Naive thymus-derived CD8-positive, alpha-beta T cell (primary cell): Measurements from ENCODE around the gene PLBD2. TPM values are rescaled to one million over a fixed set of nuclear protein-coding genes. Genes with fewer than 3 reads are reported as not detected.

ENCODE experiments used
- ATAC-seq, 2 donors: fragments of 150-1000 bp; cut with Tn5 transposase in 1 of 2; sonication (Bioruptor Pico), chemical (Tn5 transposase) in 1 of 2; 1 replicate in 1 of 2; 2 replicates in 1 of 2; pipeline ENCODE4 v1.10.0; 2021; ENCODE audit warnings: mild to moderate bottlenecking in 2 of 2, moderate library complexity in 2 of 2
- POLR2A ChIA-PET: fragments of 350-600 bp; sonication (Branson Sonifier 250); formaldehyde crosslinking; loops from one replicate; lab custom pipeline; 2021; ENCODE audit warnings: antibody characterized with exemption; lab: Charles Lee
- DNase-seq, 10 donors: peaks; one replicate each; pipeline versions ENCODE4 v3.0.0 to v3.0.0-alpha.2; 2020 to 2022
- H3K27ac Mint-ChIP-seq, 10 donors: one replicate each; pipeline ENCODE4 v1.8.0; 2020 to 2022; ENCODE audit warnings: mild to moderate bottlenecking in 10 of 10, mixed read lengths in 10 of 10, moderate library complexity in 4 of 10, inconsistent platforms in 1 of 10
- H3K27me3 Mint-ChIP-seq, 5 donors: one replicate each; pipeline ENCODE4 v1.8.0; 2021 to 2022; ENCODE audit warnings: mixed read lengths in 5 of 5
- H3K36me3 Mint-ChIP-seq, 3 donors: one replicate each; pipeline ENCODE4 v1.8.0; 2020 to 2022; ENCODE audit warnings: mixed read lengths in 3 of 3, mild to moderate bottlenecking in 2 of 3, inconsistent platforms in 1 of 3
- H3K4me1 Mint-ChIP-seq, 4 donors: one replicate each; pipeline ENCODE4 v1.8.0; 2021 to 2022; ENCODE audit warnings: mixed read lengths in 4 of 4
- H3K4me3 Mint-ChIP-seq, 10 donors: one replicate each; pipeline ENCODE4 v1.8.0; 2020 to 2022; ENCODE audit warnings: mild to moderate bottlenecking in 10 of 10, mixed read lengths in 10 of 10, moderate library complexity in 6 of 10, inconsistent platforms in 1 of 10
- H3K9me3 Mint-ChIP-seq, 9 donors: one replicate each; pipeline ENCODE4 v1.8.0; 2020 to 2022; ENCODE audit warnings: mixed read lengths in 9 of 9, mild to moderate bottlenecking in 3 of 9, inconsistent platforms in 1 of 9, moderate library complexity in 1 of 9
- polyA plus RNA-seq, 3 donors: library from polyadenylated mRNA; unstranded; fragments of 300-500 nt; fragmentation: Illumina TruSeq; gene quantifications; one replicate each; pipeline ENCODE4 v1.2.3, GENCODE V29; 2021
- total RNA-seq, 8 experiments: library from RNA in 2 of 8; stranded (reverse) in 2 of 8; gene quantifications; one replicate each; pipeline ENCODE4 v1.2.3 and lab custom pipeline; 2021 to 2026

The PLBD2 gene
- total and polyA plus RNA-seq, 5 experiments from 2014 or later = 5.1 to 13.1 (median 9.4) TPM

DNA sequence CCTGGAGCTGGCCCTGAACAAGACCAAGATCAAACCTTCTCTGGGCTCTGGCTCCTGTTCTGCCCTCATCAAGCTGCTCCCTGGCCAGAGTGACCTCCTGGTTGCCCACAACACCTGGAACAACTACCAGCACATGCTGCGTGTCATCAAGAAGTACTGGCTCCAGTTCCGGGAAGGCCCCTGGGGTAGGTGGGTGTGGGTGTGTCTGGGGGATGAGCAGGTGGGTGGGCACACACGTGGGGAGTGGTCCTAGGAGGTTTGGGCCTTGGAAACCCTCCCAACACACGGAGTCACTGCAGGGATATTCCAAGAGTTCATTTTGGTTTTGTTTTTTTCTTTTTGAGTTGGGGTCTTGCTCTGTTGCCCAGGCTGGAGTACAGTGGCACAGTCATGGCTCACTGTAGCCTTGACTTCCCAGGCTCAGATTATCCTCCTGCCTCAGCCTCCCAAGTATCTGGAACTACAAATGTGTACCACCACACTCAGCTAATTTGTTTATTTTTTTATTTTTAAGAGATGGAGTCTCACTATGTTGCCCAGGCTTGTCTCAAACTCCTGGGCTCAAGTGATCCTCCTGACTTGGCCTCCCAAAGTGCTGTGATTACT, 16.5 kb downstream of the PLBD2 start:
- Mint-ChIP-seq H3K9me3 (no peaks in the 10 kb centered on the region), H3K27ac (no peak overlapping the region), H3K4me3 (no peak overlapping the region), H3K36me3 (peaks cover 0 to 56% (median 27%) of the 10 kb centered on the region in 3 donors), H3K4me1 (peaks cover 0 to 2% (median 0%) of the 10 kb centered on the region in 4 donors), H3K27me3 (no peaks in the 10 kb centered on the region)
- DNase-seq (peak in 1 of 10 donors; percentile 32), ATAC-seq (no peak)
- POLR2A ChIA-PET = no interaction called here

DNA sequence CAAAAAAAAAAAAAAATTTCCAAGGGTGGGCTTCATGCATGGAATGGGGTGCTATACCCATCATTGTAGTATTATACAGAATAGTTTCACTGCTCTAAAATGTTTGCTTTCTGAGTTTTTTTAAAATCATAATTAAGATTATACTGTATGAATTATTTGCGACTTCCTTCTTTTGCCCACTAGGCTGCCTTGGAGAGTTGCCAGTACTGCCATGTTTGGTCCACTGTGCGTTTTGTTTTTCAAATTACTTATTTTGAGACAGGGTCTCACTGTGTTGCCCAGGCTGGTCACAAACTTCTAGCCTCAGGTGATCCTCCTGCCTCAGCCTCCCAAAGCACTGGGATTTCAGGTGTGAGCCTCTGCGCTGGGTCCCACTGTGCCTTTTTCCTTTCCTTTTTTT, 19.9 kb downstream of the PLBD2 start:
- Mint-ChIP-seq H3K4me1 (peaks cover 0 to 2% (median 0%) of the 10 kb centered on the region in 4 donors), H3K27ac (no peak overlapping the region), H3K27me3 (no peaks in the 10 kb centered on the region), H3K9me3 (no peaks in the 10 kb centered on the region), H3K36me3 (peaks cover 0 to 60% (median 19%) of the 10 kb centered on the region in 3 donors), H3K4me3 (no peak overlapping the region)
- no peak for ATAC-seq
- DNase-seq = peak in 1 of 10 donors; percentile 23
- POLR2A ChIA-PET = no interaction called here

DNA sequence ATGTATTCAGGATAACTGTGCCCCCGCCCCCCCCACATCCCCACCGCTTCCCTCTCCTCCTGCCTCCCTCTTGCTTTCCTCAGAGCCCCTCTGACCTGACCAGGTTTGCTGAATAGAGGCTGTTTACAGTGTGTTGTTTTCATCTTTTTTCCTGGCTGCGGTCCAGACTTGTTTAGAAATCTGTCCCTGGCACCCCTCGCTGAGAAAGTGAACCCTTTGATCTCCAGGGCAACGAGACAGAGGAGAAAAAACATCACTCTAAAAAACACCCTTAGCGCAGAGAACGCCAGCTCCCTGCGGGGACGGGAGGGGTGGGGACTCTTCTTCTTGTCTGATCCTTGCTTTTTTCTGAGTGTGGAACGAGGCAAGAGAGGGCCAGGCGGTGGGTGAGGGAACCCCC, 22.8 kb downstream of the PLBD2 start:
- POLR2A ChIA-PET = no interaction called here
- no peaks in the 10 kb centered on the region for H3K9me3 Mint-ChIP-seq
- H3K36me3 Mint-ChIP-seq = peaks cover 0 to 55% (median 10%) of the 10 kb centered on the region in 3 donors
- no peaks in the 10 kb centered on the region for H3K27me3 Mint-ChIP-seq
- no peak for DNase-seq
- H3K4me3 Mint-ChIP-seq = no peak overlapping the region
- H3K4me1 Mint-ChIP-seq = peaks cover 0 to 2% (median 0%) of the 10 kb centered on the region in 4 donors
- peak overlapping the region in 1 of 10 donors; percentile 18 for H3K27ac Mint-ChIP-seq
- ATAC-seq = no peak

DNA sequence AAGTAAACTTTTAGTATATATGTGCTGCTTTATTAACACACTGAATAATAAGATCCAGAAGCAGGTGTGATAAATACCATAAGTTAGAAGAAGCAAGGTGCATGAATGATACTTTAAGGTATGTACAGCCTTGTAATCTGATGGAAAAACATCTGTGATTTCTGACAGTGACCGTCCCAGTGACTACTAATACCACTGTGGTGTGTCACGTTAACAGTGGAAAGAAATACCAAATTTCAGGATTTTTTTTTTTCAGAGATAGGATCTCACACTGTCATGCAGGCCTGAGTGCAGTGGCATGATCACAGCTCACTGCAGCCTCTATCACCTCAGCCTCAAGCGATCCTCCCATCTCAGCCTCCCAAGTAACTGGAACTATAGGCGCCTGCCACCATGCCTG, 23.8 kb downstream of the PLBD2 start:
- no peak for ATAC-seq
- H3K36me3 Mint-ChIP-seq = peaks cover 0 to 59% (median 11%) of the 10 kb centered on the region in 3 donors
- no peak for DNase-seq
- no peak overlapping the region for H3K4me3 Mint-ChIP-seq
- no peaks in the 10 kb centered on the region for H3K9me3 Mint-ChIP-seq
- H3K27me3 Mint-ChIP-seq = no peaks in the 10 kb centered on the region
- no peak overlapping the region for H3K27ac Mint-ChIP-seq
- POLR2A ChIA-PET = no interaction called here
- peaks cover 0 to 2% (median 0%) of the 10 kb centered on the region in 4 donors for H3K4me1 Mint-ChIP-seq

DNA sequence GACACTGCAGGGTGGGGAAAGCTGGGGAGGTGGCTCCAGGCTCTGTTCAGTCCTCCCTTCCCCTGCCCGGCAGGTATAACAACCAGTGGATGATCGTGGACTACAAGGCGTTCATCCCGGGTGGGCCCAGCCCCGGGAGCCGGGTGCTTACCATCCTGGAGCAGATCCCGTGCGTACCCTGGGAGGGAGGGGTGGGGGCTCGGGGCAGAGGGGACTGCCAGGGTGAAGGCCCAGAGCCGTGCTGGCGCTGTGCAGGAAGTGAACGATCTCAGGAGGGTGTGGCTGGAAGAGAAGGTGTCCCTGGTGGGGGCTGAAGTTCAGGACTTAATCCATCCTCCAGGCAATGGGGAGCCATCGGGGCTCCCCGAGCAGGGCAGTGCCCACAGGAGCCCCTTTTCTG, 26.4 kb downstream of the PLBD2 start:
- POLR2A ChIA-PET = no interaction called here
- H3K36me3 Mint-ChIP-seq = peaks cover 0 to 62% (median 13%) of the 10 kb centered on the region in 3 donors
- no peaks in the 10 kb centered on the region for H3K9me3 Mint-ChIP-seq
- DNase-seq (no peak), ATAC-seq (no peak)
- peaks cover 0 to 2% (median 0%) of the 10 kb centered on the region in 4 donors for H3K4me1 Mint-ChIP-seq
- no peaks in the 10 kb centered on the region for H3K27me3 Mint-ChIP-seq
- H3K27ac Mint-ChIP-seq = peak overlapping the region in 3 of 10 donors; percentile 21 to 49 (median 32)
- no peak overlapping the region for H3K4me3 Mint-ChIP-seq

DNA sequence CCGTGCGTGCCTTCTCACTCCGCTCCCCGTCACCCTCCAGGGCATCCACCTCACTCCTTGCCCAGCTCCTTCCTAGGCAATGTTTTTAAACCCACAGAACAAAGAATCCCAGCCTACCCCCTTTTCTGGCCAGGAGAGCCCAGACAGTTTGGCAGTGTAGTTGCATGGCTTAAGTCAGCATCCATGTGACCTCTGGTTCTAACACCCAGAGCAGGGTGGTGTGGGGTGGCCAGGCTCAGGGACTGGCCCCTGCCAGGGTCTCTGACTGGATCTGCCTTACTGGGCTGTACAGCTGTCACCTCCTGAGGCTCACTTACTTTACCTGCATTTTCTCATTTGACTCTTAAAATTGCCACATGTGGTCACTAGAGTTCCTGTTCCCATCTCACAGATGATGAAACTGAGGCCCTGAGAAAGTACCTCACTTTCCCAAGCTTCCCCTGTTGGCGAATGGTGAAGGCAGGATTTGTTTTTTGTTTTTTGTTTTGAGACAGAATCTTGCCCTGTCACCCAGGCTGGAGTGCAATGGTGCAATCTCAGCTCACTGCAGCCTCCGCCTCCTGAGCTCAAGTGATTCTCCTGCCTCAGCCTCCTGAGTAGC, 27.0 kb downstream of the PLBD2 start:
- peak overlapping the region in 2 of 10 donors; percentile 32 to 49 for H3K27ac Mint-ChIP-seq
- DNase-seq (no peak), ATAC-seq (no peak)
- H3K9me3 Mint-ChIP-seq = no peaks in the 10 kb centered on the region
- H3K4me1 Mint-ChIP-seq = peaks cover 0 to 2% (median 0%) of the 10 kb centered on the region in 4 donors
- peaks cover 0 to 58% (median 13%) of the 10 kb centered on the region in 3 donors for H3K36me3 Mint-ChIP-seq
- no peaks in the 10 kb centered on the region for H3K27me3 Mint-ChIP-seq
- POLR2A ChIA-PET = no interaction called here
- no peak overlapping the region for H3K4me3 Mint-ChIP-seq

DNA sequence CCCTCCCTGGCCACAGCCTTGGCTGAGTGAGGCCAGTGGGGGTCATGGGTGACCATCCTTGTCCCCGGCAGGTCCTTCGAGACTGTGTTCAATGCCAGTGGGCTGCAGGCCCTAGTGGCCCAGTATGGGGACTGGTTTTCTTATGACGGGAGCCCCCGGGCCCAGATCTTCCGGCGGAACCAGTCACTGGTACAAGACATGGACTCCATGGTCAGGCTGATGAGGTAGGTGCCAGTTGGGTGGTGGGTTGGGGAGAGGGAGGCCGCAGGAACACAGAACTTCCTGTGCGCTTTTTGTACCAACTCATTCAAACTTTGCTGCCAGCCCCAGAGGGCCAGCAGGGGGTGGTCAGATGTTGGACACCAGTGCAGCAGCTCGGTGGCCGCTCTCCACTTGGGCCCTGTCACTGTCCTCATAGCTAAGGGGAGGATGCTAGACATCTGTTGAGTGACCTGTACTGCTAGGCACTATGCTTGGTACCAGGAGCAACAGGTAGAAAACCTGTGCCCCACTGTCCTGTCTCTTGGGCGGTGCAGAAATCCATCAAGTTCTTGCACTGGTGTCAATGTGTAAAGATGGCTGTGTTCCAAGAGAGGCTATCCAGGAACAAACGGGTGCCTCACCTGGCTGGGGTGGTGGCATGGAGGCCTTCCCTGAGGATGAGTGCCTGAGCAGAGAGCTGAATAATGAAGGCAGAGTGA, 28.6 kb downstream of the PLBD2 start:
- no peak overlapping the region for H3K4me3 Mint-ChIP-seq
- H3K27ac Mint-ChIP-seq = peak overlapping the region in 1 of 10 donors; percentile 86
- H3K36me3 Mint-ChIP-seq = peaks cover 0 to 46% (median 13%) of the 10 kb centered on the region in 3 donors
- ATAC-seq = no peak
- no peak for DNase-seq
- no peaks in the 10 kb centered on the region for H3K27me3 Mint-ChIP-seq
- no peaks in the 10 kb centered on the region for H3K9me3 Mint-ChIP-seq
- POLR2A ChIA-PET = no interaction called here
- H3K4me1 Mint-ChIP-seq = peaks cover 0 to 2% (median 0%) of the 10 kb centered on the region in 4 donors

DNA sequence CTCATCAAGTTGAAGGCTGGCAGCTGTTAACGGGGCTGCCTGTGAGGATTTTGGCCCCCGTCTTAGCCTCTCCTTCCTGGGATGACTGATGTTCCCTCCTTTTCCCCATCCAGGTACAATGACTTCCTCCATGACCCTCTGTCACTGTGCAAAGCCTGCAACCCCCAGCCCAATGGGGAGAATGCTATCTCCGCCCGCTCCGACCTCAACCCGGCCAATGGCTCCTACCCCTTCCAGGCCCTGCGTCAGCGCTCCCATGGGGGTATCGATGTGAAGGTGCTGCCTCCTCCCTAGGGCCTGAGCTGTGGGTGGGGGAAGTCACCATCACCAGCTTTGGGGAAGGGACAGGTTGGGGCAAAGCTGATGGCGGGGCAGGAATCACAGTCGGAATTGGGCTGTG, 29.2 kb downstream of the PLBD2 start:
- POLR2A ChIA-PET = no interaction called here
- DNase-seq (no peak), ATAC-seq (no peak)
- Mint-ChIP-seq H3K9me3 (no peaks in the 10 kb centered on the region), H3K4me3 (no peak overlapping the region), H3K36me3 (peaks cover 0 to 46% (median 13%) of the 10 kb centered on the region in 3 donors), H3K27ac (peak overlapping the region in 1 of 10 donors; percentile 86), H3K4me1 (peaks cover 0 to 2% (median 0%) of the 10 kb centered on the region in 4 donors), H3K27me3 (no peaks in the 10 kb centered on the region)

DNA sequence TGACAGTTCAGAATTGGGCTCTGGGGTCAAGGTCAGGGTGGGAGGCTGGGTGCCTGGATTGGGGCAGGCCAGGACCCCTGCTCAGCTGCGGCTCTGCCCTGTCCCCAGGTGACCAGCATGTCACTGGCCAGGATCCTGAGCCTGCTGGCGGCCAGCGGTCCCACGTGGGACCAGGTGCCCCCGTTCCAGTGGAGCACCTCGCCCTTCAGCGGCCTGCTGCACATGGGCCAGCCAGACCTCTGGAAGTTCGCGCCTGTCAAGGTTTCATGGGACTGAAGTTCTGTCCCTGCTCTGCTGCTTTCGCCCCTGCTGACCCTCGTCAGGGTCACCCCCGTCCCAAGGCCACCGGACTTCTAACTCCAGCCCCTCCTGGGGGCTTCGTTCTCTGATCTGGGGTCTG, 30.0 kb downstream of the PLBD2 start:
- Mint-ChIP-seq H3K4me3 (no peak overlapping the region), H3K27me3 (no peaks in the 10 kb centered on the region), H3K36me3 (peaks cover 0 to 40% (median 13%) of the 10 kb centered on the region in 3 donors), H3K4me1 (peaks cover 0 to 2% (median 0%) of the 10 kb centered on the region in 4 donors), H3K27ac (no peak overlapping the region), H3K9me3 (no peaks in the 10 kb centered on the region)
- POLR2A ChIA-PET = no interaction called here
- DNase-seq (no peak), ATAC-seq (no peak)

DNA sequence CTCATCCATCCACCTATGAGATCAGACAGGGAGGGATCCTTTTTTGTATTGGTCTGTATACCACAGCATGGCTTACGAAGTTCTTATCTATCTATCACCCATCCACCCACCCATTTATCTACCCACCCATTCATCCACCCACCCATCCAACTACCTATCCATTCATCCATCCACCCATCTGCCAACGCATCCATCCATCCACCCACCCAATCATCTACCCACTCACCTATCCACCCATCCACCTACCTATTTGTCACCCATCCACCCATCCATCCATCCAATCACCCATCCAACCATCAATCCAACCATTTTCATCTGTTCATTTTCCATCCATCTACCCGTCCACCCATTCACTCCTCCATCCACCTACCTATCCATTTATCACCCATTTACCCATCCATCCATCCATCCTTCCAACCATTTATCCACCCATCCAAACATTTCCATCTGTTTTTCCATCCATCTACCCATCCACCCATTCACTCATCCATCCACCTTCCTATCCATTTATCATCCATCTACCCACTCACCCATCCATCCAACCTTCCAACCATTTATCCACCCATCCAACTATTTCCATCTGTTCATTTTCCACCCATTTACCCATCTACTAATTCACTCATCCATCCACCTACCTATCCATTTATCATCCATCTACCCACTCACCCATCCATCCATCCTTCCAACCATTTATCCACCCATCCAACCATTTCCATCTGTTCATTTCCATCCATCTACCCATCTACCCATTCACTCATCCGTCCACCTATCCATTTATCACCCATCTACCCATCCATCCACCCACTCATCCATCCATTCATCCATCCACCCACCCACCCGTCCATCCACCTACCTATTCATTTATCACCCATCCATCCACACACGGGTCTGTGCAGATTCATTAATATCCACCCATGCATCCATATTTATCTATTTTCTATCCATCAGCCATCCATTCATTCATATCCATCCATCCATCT, 32.0 kb downstream of the PLBD2 start:
- no peaks in the 10 kb centered on the region for H3K9me3 Mint-ChIP-seq
- no peaks in the 10 kb centered on the region for H3K27me3 Mint-ChIP-seq
- ATAC-seq (no peak), DNase-seq (no peak)
- POLR2A ChIA-PET = no interaction called here
- H3K4me1 Mint-ChIP-seq = no peaks in the 10 kb centered on the region
- no peak overlapping the region for H3K4me3 Mint-ChIP-seq
- peaks cover 0 to 29% (median 8%) of the 10 kb centered on the region in 3 donors for H3K36me3 Mint-ChIP-seq
- H3K27ac Mint-ChIP-seq = no peak overlapping the region

DNA sequence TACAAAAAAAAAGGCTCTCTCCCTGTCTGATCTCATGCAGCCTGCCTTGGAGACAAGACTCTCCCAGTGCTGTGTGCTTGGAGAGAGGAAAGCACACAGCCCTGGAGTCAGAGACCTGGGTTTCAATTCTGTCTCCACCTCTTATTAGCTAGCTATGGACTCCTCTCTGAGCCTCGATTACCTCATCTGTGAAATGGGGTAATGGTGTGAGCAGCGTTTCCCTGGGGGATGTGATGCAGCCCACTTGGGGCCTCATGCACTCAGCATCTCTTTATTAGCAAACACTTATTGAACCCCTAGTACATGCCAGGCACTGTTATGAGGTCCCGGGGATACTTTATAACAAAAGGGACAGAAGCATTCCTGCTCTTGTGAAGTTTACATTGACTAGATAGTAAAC, 32.8 kb downstream of the PLBD2 start:
- H3K4me3 Mint-ChIP-seq = no peak overlapping the region
- no peak overlapping the region for H3K27ac Mint-ChIP-seq
- no peak for ATAC-seq
- no peak for DNase-seq
- POLR2A ChIA-PET = no interaction called here
- no peaks in the 10 kb centered on the region for H3K4me1 Mint-ChIP-seq
- no peaks in the 10 kb centered on the region for H3K27me3 Mint-ChIP-seq
- peaks cover 0 to under 1% (median 0%) of the 10 kb centered on the region in 9 donors for H3K9me3 Mint-ChIP-seq
- H3K36me3 Mint-ChIP-seq = peaks cover 0 to 23% (median 8%) of the 10 kb centered on the region in 3 donors

DNA sequence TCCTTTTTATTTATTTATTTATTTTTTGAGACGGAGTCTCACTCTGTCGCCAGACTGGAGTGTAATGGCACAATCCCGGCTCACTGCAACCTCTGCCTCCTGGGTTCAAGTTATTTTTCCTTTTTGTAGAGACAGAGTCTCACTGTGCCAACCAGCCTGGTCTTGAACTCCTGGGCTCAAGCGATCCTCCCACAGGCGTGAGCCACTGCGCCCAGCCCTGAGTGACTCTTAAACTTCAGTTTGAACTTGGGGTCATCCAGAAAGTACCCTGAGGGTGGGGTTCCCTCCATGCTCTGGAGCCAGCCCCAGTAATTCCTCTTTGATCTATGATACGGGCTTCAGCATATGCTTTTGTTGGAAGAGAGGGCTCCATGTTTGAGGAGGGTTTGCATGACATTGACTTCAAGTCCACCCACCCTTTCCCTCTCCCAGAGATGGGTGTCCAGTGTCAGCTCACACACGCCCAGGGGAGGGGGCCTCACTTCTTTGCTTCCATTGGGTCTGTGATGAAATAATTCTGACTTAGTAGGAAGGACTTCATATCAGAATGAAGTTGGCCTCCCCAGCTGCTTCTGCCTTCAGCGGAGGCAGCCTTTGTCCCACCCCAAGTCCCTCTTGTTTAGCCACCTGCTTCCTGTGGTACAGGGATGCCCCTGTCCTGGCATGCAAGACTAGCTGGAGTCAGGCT, 33.4 kb downstream of the PLBD2 start:
- Mint-ChIP-seq H3K4me1 (no peaks in the 10 kb centered on the region), H3K4me3 (no peak overlapping the region), H3K27ac (peak overlapping the region in 3 of 10 donors; percentile 15 to 41 (median 37)), H3K9me3 (peaks cover 0 to 2% (median 0%) of the 10 kb centered on the region in 9 donors), H3K36me3 (peaks cover 0 to 19% (median 8%) of the 10 kb centered on the region in 3 donors), H3K27me3 (no peaks in the 10 kb centered on the region)
- no peak for DNase-seq
- POLR2A ChIA-PET = no interaction called here
- no peak for ATAC-seq
